Measurements from ENCODE around the gene LSM10. TPM values are rescaled to one million over a fixed set of nuclear protein-coding genes. Genes with fewer than 3 reads are reported as not detected.

LSM10 gene
- total and polyA plus RNA-seq, 2 experiments from 2014 or later: 27.5 to 98.9 TPM

DNA sequence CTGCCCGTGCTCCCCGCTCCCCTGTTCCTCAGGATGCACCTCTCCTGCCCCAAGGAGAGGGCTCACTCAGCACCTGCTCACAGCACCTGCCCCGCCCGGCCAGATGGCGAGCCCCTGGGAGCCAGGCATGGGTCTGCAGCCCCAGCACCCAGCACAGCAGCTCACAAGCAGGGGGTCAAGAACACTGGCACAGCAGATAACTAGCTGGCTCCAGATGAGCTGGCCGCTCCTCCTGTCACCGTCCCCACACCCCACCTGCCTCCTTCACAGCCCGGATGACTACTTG, 53.4 kb downstream of the LSM10 start (continued):
- TF ChIP-seq, protein P1, sequence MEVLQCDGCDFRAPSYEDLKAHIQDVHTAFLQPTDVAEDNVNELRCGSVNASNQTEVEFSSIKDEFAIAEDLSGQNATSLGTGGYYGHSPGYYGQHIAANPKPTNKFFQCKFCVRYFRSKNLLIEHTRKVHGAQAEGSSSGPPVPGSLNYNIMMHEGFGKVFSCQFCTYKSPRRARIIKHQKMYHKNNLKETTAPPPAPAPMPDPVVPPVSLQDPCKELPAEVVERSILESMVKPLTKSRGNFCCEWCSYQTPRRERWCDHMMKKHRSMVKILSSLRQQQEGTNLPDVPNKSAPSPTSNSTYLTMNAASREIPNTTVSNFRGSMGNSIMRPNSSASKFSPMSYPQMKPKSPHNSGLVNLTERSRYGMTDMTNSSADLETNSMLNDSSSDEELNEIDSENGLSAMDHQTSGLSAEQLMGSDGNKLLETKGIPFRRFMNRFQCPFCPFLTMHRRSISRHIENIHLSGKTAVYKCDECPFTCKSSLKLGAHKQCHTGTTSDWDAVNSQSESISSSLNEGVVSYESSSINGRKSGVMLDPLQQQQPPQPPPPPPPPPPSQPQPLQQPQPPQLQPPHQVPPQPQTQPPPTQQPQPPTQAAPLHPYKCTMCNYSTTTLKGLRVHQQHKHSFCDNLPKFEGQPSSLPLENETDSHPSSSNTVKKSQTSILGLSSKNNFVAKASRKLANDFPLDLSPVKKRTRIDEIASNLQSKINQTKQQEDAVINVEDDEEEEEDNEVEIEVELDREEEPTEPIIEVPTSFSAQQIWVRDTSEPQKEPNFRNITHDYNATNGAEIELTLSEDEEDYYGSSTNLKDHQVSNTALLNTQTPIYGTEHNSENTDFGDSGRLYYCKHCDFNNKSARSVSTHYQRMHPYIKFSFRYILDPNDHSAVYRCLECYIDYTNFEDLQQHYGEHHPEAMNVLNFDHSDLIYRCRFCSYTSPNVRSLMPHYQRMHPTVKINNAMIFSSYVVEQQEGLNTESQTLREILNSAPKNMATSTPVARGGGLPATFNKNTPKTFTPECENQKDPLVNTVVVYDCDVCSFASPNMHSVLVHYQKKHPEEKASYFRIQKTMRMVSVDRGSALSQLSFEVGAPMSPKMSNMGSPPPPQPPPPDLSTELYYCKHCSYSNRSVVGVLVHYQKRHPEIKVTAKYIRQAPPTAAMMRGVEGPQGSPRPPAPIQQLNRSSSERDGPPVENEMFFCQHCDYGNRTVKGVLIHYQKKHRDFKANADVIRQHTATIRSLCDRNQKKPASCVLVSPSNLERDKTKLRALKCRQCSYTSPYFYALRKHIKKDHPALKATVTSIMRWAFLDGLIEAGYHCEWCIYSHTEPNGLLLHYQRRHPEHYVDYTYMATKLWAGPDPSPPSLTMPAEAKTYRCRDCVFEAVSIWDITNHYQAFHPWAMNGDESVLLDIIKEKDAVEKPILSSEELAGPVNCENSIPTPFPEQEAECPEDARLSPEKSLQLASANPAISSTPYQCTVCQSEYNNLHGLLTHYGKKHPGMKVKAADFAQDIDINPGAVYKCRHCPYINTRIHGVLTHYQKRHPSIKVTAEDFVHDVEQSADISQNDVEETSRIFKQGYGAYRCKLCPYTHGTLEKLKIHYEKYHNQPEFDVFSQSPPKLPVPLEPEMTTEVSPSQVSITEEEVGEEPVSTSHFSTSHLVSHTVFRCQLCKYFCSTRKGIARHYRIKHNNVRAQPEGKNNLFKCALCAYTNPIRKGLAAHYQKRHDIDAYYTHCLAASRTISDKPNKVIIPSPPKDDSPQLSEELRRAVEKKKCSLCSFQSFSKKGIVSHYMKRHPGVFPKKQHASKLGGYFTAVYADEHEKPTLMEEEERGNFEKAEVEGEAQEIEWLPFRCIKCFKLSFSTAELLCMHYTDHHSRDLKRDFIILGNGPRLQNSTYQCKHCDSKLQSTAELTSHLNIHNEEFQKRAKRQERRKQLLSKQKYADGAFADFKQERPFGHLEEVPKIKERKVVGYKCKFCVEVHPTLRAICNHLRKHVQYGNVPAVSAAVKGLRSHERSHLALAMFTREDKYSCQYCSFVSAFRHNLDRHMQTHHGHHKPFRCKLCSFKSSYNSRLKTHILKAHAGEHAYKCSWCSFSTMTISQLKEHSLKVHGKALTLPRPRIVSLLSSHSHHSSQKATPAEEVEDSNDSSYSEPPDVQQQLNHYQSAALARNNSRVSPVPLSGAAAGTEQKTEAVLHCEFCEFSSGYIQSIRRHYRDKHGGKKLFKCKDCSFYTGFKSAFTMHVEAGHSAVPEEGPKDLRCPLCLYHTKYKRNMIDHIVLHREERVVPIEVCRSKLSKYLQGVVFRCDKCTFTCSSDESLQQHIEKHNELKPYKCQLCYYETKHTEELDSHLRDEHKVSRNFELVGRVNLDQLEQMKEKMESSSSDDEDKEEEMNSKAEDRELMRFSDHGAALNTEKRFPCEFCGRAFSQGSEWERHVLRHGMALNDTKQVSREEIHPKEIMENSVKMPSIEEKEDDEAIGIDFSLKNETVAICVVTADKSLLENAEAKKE (CRISPR knock-in tag; IDR thresholded peaks at IDR 0.05): no peak
- TF ChIP-seq JUNB (IDR thresholded peaks at IDR 0.05; ENCODE audit: unreplicated experiment): no peak
- TF ChIP-seq, protein P2, sequence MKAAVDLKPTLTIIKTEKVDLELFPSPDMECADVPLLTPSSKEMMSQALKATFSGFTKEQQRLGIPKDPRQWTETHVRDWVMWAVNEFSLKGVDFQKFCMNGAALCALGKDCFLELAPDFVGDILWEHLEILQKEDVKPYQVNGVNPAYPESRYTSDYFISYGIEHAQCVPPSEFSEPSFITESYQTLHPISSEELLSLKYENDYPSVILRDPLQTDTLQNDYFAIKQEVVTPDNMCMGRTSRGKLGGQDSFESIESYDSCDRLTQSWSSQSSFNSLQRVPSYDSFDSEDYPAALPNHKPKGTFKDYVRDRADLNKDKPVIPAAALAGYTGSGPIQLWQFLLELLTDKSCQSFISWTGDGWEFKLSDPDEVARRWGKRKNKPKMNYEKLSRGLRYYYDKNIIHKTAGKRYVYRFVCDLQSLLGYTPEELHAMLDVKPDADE (IDR thresholded peaks at IDR 0.05): no peak

DNA sequence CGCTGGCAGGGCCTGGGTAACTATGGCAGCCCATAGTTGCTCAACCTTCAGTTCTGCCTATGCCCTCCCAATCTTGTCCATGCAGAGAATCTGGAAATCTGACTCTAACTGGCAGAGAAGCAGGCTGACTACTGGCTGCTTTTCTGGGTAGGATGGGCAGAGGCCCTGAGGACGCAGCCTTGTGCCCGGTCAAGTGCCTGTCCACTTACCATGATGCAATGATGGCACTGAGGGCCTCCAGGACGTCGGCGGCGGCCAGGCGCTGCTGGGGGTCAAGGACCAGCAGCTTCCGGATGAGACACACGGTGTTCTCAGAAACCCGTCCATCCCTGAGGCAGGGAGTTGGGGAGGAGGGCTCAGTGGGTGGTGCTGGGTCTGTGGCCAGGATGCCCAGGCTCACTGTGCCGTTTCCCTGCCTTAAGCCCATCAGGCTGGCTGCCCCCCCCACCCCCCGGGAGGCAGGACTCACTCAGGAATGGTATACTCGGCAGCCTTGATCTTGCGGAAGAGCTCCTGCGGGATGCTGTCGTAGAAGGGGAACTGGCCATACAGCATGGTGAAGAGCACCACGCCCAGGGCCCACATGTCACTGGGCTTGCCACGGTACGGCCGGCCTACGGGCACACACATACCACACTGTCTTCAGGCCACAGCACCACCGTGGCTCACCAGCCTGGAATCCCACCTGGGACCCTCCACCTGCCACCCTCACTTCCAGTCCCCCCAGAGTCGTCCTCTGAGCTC, 53.9 kb downstream of the LSM10 start:
- H2AFZ ChIP-seq: no peak overlapping the region
- H3K9me3 Mint-ChIP-seq: no peaks in the 10 kb centered on the region
- H3K79me2 ChIP-seq (replicated peaks; ENCODE audit: insufficient read depth): no peaks in the 10 kb centered on the region
- H3F3A ChIP-seq (replicated peaks; ENCODE audit: low read depth): 0 out of 2 replicates have a peak, but pooled peaks cover 4% of the 10 kb centered on the region
- H3K4me2 ChIP-seq: no peak overlapping the region
- H3K4me1 ChIP-seq (ENCODE audit: insufficient read depth): no peaks in the 10 kb centered on the region
- H3K27ac ChIP-seq (ENCODE audit: low read depth): no peak overlapping the region
- no peak overlapping the region for H3K4me3 ChIP-seq
- H3K27me3 Mint-ChIP-seq (ENCODE audit: insufficient read depth, low read depth, poor library complexity): peaks cover 4% of the 10 kb centered on the region
- DNase-seq (ENCODE audit: low spot score): no peak
- peaks cover 39% of the 10 kb centered on the region for H3K36me3 Mint-ChIP-seq (ENCODE audit: low read depth)
- H4K20me1 ChIP-seq (replicated peaks; ENCODE audit: insufficient read depth): no peaks in the 10 kb centered on the region
- no peaks in the 10 kb centered on the region for H3K9me2 ChIP-seq (ENCODE audit: insufficient read depth)
- 0 out of 2 replicates have a peak, but pooled peaks cover 6% of the 10 kb centered on the region for H3K36me3 ChIP-seq (ENCODE audit: insufficient read depth)
- H3K4me3 Mint-ChIP-seq: no peak overlapping the region
- H3K4me1 Mint-ChIP-seq: peaks cover 2% of the 10 kb centered on the region; the same call in 1 of the 3 replicates
- ATAC-seq: no peak
- no peaks in the 10 kb centered on the region for H3K27me3 ChIP-seq (ENCODE audit: insufficient read depth)
- no peak overlapping the region for H3K27ac Mint-ChIP-seq
- TF ChIP-seq EZH2 (IDR thresholded peaks at IDR 0.05; ENCODE audit: low read depth, unreplicated experiment) (no peak), ZNF331 (CRISPR knock-in tag; IDR thresholded peaks at IDR 0.05; ENCODE audit: low read depth) (no peak), STAT1 (IDR thresholded peaks at IDR 0.05; ENCODE audit: unreplicated experiment) (no peak)
- TF ChIP-seq, protein P1 (CRISPR knock-in tag; IDR thresholded peaks at IDR 0.05): no peak
- TF ChIP-seq, protein P2 (IDR thresholded peaks at IDR 0.05): no peak

Data from GM23338 (cell line).